GM10248 (cell line): Measurements from ENCODE around the gene DYRK2.
"Not testable (repeated sequence)": the region's sequence is repeated elsewhere in the genome, so short reads cannot be mapped to it uniquely, and the experiment has no call there.

Source experiments
- CTCF ChIA-PET: fragments of 300-600 bp; sonication (Branson Sonifier 250); formaldehyde crosslinking; extraction: SDS; loops from one replicate; lab custom pipeline; 2021; ENCODE audit warnings: antibody characterized with exemption; lab: Yijun Ruan, JAX
- POLR2A ChIA-PET: fragments of 350-650 bp; sonication (Branson Sonifier 250); formaldehyde crosslinking; extraction: SDS; loops from one replicate; lab custom pipeline; 2020; ENCODE audit warnings: antibody characterized with exemption; lab: Yijun Ruan, JAX
- DNase-seq: peaks from one replicate; pipeline ENCODE4 v3.0.0; 2012; ENCODE audit errors: extremely low spot score
- CTCF ChIP-seq: IDR thresholded peaks from 2 replicates; pipeline ENCODE4 v1.5.1; 2012; ENCODE audit warnings: mild to moderate bottlenecking, low read depth; ENCODE audit errors: extremely low read depth, missing control alignments, control extremely low read depth

DYRK2 gene

GRCh38 chr12:67671419-67671818, 22.9 kb downstream of the DYRK2 start:
- DNase-seq = no peak
- no peak for TF ChIP-seq CTCF
- ChIA-PET CTCF (no interaction called here), POLR2A (no interaction called here)

- TF ChIP-seq CTCF = no peak
- ChIA-PET CTCF (no interaction called here), POLR2A (no interaction called here)
- no peak for DNase-seq
Measured at GRCh38 chr12:67671892-67672291, 23.3 kb downstream of the DYRK2 start.

GRCh38 chr12:67672507-67672906, 24.0 kb downstream of the DYRK2 start:
- CTCF ChIA-PET, POLR2A ChIA-PET, DNase-seq: not testable (repeated sequence)

- CTCF ChIA-PET, DNase-seq, POLR2A ChIA-PET: not testable (repeated sequence)
Measured at GRCh38 chr12:67673509-67673908, 25.0 kb downstream of the DYRK2 start.

- POLR2A ChIA-PET = no interaction called here
- DNase-seq = no peak
- TF ChIP-seq CTCF = no peak
- CTCF ChIA-PET = no interaction called here
Measured at GRCh38 chr12:67674417-67674816, 25.9 kb downstream of the DYRK2 start.

- DNase-seq = no peak
- CTCF ChIA-PET = interaction anchor here (1.4 kb wide), 1 partner anchor 37 kb away, joined by 3 read pairs; no protein-coding TSS in a partner anchor
- POLR2A ChIA-PET = no interaction called here
- no peak for TF ChIP-seq CTCF
Measured at GRCh38 chr12:67676624-67677023, 28.1 kb downstream of the DYRK2 start.

- ChIA-PET CTCF (interaction anchor here (1.4 kb wide), 1 partner anchor 38 kb away, joined by 3 read pairs; no protein-coding TSS in a partner anchor), POLR2A (no interaction called here)
- no peak for DNase-seq
- no peak for TF ChIP-seq CTCF
Measured at GRCh38 chr12:67677166-67677565, 28.6 kb downstream of the DYRK2 start.
